Hepatocyte (in vitro differentiated cells): ENCODE results near the gene YIPF2.

Experiments used
- EZH2 ChIP-seq: fragments of 200-600 bp; sonication (generic); IDR thresholded peaks from 2 replicates; pipeline ENCODE4 v1.6.1; 2016; ENCODE audit warnings: antibody characterized with exemption, mild to moderate bottlenecking, borderline replicate concordance
- EZH2phosphoT487 ChIP-seq: fragments of 200-600 bp; sonication (generic); IDR thresholded peaks from one replicate; pipeline ENCODE4 v1.6.1; 2018; ENCODE audit warnings: antibody characterized with exemption, mild to moderate bottlenecking, low read depth, moderate library complexity; ENCODE audit not compliant: unreplicated experiment, severe bottlenecking
- TF ChIP-seq, protein P1 (sequence below): fragments of 200-600 bp; sonication (generic); IDR thresholded peaks from 2 replicates; pipeline ENCODE4 v1.5.1; 2016; ENCODE audit warnings: antibody characterized with exemption, mild to moderate bottlenecking; ENCODE audit not compliant: poor library complexity

GRCh38 chr19:10911579-10912363 lies 16.7 kb downstream of the YIPF2 start:
- TF ChIP-seq, protein P1, sequence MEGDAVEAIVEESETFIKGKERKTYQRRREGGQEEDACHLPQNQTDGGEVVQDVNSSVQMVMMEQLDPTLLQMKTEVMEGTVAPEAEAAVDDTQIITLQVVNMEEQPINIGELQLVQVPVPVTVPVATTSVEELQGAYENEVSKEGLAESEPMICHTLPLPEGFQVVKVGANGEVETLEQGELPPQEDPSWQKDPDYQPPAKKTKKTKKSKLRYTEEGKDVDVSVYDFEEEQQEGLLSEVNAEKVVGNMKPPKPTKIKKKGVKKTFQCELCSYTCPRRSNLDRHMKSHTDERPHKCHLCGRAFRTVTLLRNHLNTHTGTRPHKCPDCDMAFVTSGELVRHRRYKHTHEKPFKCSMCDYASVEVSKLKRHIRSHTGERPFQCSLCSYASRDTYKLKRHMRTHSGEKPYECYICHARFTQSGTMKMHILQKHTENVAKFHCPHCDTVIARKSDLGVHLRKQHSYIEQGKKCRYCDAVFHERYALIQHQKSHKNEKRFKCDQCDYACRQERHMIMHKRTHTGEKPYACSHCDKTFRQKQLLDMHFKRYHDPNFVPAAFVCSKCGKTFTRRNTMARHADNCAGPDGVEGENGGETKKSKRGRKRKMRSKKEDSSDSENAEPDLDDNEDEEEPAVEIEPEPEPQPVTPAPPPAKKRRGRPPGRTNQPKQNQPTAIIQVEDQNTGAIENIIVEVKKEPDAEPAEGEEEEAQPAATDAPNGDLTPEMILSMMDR: no peak
- TF ChIP-seq EZH2phosphoT487: no peak
- TF ChIP-seq EZH2: no peak
